ENCODE results near the gene STAB2. TPM values are rescaled to one million over a fixed set of nuclear protein-coding genes. Genes with fewer than 3 reads are reported as not detected.

The STAB2 gene
- polyA plus RNA-seq, 3 donors = not detected

- intact Hi-C loops (cut with micrococcal nuclease) = no loop called here
- Histone ChIP-seq H3K4me1 (ENCODE audit: control insufficient read depth in 1 of 2, insufficient read depth in 2 of 2, low read length in 2 of 2) (peaks cover 5 to 6% of the 10 kb centered on the region in 2 donors), H3K9me3 (replicated peaks in 1 of 2; ENCODE audit: control insufficient read depth in 1 of 2, insufficient read depth in 1 of 2, low read length in 2 of 2) (no peaks in the 10 kb centered on the region), H2AFZ (ENCODE audit: insufficient read depth, low read depth, low read length, poor library complexity, severe bottlenecking) (no peak overlapping the region), H3K79me2 (ENCODE audit: insufficient read depth, low read length) (no peaks in the 10 kb centered on the region), H3K27me3 (ENCODE audit: control insufficient read depth in 2 of 2, insufficient read depth in 2 of 2, low read length in 2 of 2) (peaks cover 32 to 38% of the 10 kb centered on the region in 2 donors), H3K4me2 (replicated peaks; ENCODE audit: extremely low read depth, low read length, poor library complexity, severe bottlenecking) (no peak overlapping the region), H3K36me3 (replicated peaks in 1 of 2; ENCODE audit: control insufficient read depth in 1 of 2, insufficient read depth in 2 of 2, low read length in 2 of 2) (no peaks in the 10 kb centered on the region), H3K9ac (ENCODE audit: insufficient read depth, low read length, poor library complexity, severe bottlenecking) (no peak overlapping the region), H4K20me1 (ENCODE audit: insufficient read depth, low read length) (no peaks in the 10 kb centered on the region), H3K4me3 (replicated peaks in 1 of 3; ENCODE audit: low read depth in 2 of 3, low read length in 3 of 3) (no peak overlapping the region), H3K27ac (ENCODE audit: low read depth in 1 of 2, low read length in 2 of 2) (no peak overlapping the region)
- TF ChIP-seq, protein P1, sequence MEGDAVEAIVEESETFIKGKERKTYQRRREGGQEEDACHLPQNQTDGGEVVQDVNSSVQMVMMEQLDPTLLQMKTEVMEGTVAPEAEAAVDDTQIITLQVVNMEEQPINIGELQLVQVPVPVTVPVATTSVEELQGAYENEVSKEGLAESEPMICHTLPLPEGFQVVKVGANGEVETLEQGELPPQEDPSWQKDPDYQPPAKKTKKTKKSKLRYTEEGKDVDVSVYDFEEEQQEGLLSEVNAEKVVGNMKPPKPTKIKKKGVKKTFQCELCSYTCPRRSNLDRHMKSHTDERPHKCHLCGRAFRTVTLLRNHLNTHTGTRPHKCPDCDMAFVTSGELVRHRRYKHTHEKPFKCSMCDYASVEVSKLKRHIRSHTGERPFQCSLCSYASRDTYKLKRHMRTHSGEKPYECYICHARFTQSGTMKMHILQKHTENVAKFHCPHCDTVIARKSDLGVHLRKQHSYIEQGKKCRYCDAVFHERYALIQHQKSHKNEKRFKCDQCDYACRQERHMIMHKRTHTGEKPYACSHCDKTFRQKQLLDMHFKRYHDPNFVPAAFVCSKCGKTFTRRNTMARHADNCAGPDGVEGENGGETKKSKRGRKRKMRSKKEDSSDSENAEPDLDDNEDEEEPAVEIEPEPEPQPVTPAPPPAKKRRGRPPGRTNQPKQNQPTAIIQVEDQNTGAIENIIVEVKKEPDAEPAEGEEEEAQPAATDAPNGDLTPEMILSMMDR (IDR thresholded peaks at IDR 0.05) = no peak
- Mint-ChIP-seq H3K4me3 (no peak overlapping the region), H3K27ac (no peak overlapping the region), H3K4me1 (peaks cover 8% of the 10 kb centered on the region), H3K27me3 (ENCODE audit: low read depth in 3 of 3) (peaks cover 20 to 45% (median 31%) of the 10 kb centered on the region in 3 donors), H3K9me3 (peaks cover 0 to 3% (median 1%) of the 10 kb centered on the region in 7 donors), H3K36me3 (no peaks in the 10 kb centered on the region)
- WGBS (ENCODE audit: insufficient coverage) = 78% methylated on average over 3 of the region's 3 CpGs
- DNase-seq = no peak
Measured at GRCh38 chr12:103573185-103573584, 13.9 kb upstream of the STAB2 start.

- Histone ChIP-seq H3K9me3 (replicated peaks in 1 of 2; ENCODE audit: control insufficient read depth in 1 of 2, insufficient read depth in 1 of 2, low read length in 2 of 2) (no peaks in the 10 kb centered on the region), H4K20me1 (ENCODE audit: insufficient read depth, low read length) (no peaks in the 10 kb centered on the region), H3K9ac (ENCODE audit: insufficient read depth, low read length, poor library complexity, severe bottlenecking) (no peak overlapping the region), H2AFZ (ENCODE audit: insufficient read depth, low read depth, low read length, poor library complexity, severe bottlenecking) (no peak overlapping the region), H3K27ac (ENCODE audit: low read depth in 1 of 2, low read length in 2 of 2) (no peak overlapping the region), H3K4me1 (ENCODE audit: control insufficient read depth in 1 of 2, insufficient read depth in 2 of 2, low read length in 2 of 2) (peaks cover 5 to 6% of the 10 kb centered on the region in 2 donors), H3K27me3 (ENCODE audit: control insufficient read depth in 2 of 2, insufficient read depth in 2 of 2, low read length in 2 of 2) (peaks cover 3 to 8% of the 10 kb centered on the region in 2 donors), H3K4me3 (replicated peaks in 1 of 3; ENCODE audit: low read depth in 2 of 3, low read length in 3 of 3) (no peak overlapping the region), H3K79me2 (ENCODE audit: insufficient read depth, low read length) (no peaks in the 10 kb centered on the region), H3K36me3 (replicated peaks in 1 of 2; ENCODE audit: control insufficient read depth in 1 of 2, insufficient read depth in 2 of 2, low read length in 2 of 2) (no peaks in the 10 kb centered on the region), H3K4me2 (replicated peaks; ENCODE audit: extremely low read depth, low read length, poor library complexity, severe bottlenecking) (no peak overlapping the region)
- WGBS (ENCODE audit: insufficient coverage) = no CpG with 5 or more reads among the region's 2 CpGs
- Mint-ChIP-seq H3K4me1 (peaks cover 8% of the 10 kb centered on the region), H3K36me3 (no peaks in the 10 kb centered on the region), H3K9me3 (peaks cover 0 to 3% (median 0%) of the 10 kb centered on the region in 7 donors), H3K27ac (no peak overlapping the region), H3K27me3 (ENCODE audit: low read depth in 3 of 3) (peaks cover 7 to 16% (median 15%) of the 10 kb centered on the region in 3 donors), H3K4me3 (no peak overlapping the region)
- TF ChIP-seq, protein P1 (IDR thresholded peaks at IDR 0.05) = no peak
- DNase-seq = no peak
- intact Hi-C loops (cut with micrococcal nuclease) = no loop called here
Measured at GRCh38 chr12:103578926-103579325, 8.1 kb upstream of the STAB2 start.

Measured in CD14-positive monocyte (primary cell).